Measurements from ENCODE around the gene SSBP3.

Gene SSBP3

DNA sequence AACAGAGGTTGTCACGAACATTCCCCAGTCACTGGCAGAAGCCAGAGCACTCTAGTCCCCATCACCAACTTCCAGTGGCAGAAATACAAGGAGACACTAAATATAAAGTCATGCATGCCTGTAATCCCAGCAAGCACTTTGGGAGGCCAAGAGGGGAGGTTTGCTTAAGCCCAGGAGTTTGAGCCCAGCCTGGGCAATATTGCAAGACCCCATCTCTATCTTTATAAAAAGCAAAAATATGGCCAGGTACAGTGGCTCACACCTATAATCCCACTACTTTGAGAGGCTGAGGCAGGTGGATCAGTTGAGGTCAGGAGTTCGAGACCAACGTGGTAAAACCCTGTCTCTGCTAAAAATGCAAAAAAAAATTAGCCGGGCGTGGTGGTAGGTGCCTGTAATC, 212.7 kb downstream of the SSBP3 start:
- Histone ChIP-seq H3K79me2 (no peaks in the 10 kb centered on the region), H3K36me3 (ENCODE audit: control insufficient read depth, insufficient read depth, low read length) (no peaks in the 10 kb centered on the region), H3K4me2 (ENCODE audit: low read length) (no peak overlapping the region), H3K9me3 (ENCODE audit: control insufficient read depth, low read length) (no peaks in the 10 kb centered on the region), H2AFZ (no peak overlapping the region), H3K27ac (no peak overlapping the region), H3K4me3 (ENCODE audit: low read depth, low read length) (no peak overlapping the region), H3K27me3 (ENCODE audit: control insufficient read depth, insufficient read depth, low read length) (no peaks in the 10 kb centered on the region), H3K9ac (no peak overlapping the region), H3K4me1 (no peaks in the 10 kb centered on the region)
- TF ChIP-seq, protein P1, sequence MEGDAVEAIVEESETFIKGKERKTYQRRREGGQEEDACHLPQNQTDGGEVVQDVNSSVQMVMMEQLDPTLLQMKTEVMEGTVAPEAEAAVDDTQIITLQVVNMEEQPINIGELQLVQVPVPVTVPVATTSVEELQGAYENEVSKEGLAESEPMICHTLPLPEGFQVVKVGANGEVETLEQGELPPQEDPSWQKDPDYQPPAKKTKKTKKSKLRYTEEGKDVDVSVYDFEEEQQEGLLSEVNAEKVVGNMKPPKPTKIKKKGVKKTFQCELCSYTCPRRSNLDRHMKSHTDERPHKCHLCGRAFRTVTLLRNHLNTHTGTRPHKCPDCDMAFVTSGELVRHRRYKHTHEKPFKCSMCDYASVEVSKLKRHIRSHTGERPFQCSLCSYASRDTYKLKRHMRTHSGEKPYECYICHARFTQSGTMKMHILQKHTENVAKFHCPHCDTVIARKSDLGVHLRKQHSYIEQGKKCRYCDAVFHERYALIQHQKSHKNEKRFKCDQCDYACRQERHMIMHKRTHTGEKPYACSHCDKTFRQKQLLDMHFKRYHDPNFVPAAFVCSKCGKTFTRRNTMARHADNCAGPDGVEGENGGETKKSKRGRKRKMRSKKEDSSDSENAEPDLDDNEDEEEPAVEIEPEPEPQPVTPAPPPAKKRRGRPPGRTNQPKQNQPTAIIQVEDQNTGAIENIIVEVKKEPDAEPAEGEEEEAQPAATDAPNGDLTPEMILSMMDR (IDR thresholded peaks at IDR 0.05) = no peak

DNA sequence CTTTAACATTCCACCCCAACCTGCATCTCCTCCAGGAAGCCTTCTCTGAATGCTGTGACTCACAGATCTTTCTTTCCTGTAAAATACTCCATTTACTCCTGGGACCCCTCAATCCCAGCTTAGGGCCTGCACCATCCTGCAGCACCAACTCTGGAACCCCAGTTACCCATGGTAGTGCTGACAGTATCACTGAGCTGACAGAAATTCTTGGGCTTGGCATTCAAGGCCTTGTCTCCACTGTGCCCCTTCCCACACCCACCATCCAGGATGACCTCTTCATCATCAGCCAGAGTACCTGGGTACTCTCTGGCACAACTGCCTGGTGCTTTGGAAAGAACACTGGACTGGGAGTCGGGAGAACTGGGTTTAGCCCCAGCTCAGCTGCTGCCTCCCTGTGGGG, 214.7 kb downstream of the SSBP3 start:
- Histone ChIP-seq H3K27me3 (ENCODE audit: control insufficient read depth, insufficient read depth, low read length) (no peaks in the 10 kb centered on the region), H3K79me2 (no peaks in the 10 kb centered on the region), H3K9ac (no peak overlapping the region), H3K4me2 (ENCODE audit: low read length) (no peak overlapping the region), H2AFZ (no peak overlapping the region), H3K36me3 (ENCODE audit: control insufficient read depth, insufficient read depth, low read length) (no peaks in the 10 kb centered on the region), H3K27ac (no peak overlapping the region), H3K4me3 (ENCODE audit: low read depth, low read length) (no peak overlapping the region), H3K9me3 (ENCODE audit: control insufficient read depth, low read length) (no peaks in the 10 kb centered on the region), H3K4me1 (no peaks in the 10 kb centered on the region)
- TF ChIP-seq, protein P1 (IDR thresholded peaks at IDR 0.05) = no peak

DNA sequence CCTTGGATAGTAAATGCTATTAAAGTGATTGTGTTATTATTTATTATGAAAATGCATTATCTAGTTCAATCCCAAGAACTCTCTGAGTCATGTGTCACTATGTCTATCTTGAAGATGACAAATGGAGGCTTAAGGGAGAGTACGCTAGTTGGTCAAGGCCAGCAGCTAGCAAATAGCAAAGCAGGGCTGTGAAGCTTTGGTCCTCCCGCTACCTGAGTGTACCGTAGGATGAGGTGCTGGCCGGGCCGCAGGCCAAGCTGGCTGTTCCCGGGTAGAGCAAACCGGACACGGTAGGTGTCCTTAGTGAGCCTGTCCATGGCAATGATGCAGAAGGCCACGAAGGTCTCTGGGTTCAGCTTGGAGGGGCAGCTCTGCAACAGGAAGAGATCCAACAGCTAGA, 215.7 kb downstream of the SSBP3 start:
- Histone ChIP-seq H2AFZ (no peak overlapping the region), H3K36me3 (ENCODE audit: control insufficient read depth, insufficient read depth, low read length) (no peaks in the 10 kb centered on the region), H3K27me3 (ENCODE audit: control insufficient read depth, insufficient read depth, low read length) (no peaks in the 10 kb centered on the region), H3K4me2 (ENCODE audit: low read length) (no peak overlapping the region), H3K4me1 (no peaks in the 10 kb centered on the region), H3K79me2 (no peaks in the 10 kb centered on the region), H3K4me3 (ENCODE audit: low read depth, low read length) (no peak overlapping the region), H3K9me3 (ENCODE audit: control insufficient read depth, low read length) (no peaks in the 10 kb centered on the region), H3K27ac (no peak overlapping the region), H3K9ac (no peak overlapping the region)
- TF ChIP-seq, protein P1 (IDR thresholded peaks at IDR 0.05) = no peak

DNA sequence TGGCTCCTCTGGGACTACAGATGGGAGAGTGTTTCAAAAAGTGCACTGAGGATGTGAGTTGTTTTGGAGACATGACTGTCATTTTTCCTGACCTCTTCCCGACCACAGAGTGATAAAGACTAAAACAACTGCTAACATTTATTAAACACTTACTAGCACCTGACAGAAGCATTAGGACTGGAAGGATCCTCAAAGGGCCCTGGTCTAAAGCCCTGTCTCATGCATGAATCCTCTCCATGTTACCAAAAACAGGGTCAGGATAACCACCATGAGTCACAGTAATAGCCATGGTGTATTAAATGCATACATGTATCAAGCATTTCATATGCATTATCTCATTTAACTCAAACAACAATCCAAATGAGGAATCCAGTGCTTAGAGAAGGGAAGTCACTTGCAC, 217.9 kb downstream of the SSBP3 start:
- H3K4me2 ChIP-seq (ENCODE audit: low read length) = no peak overlapping the region
- no peaks in the 10 kb centered on the region for H3K9me3 ChIP-seq (ENCODE audit: control insufficient read depth, low read length)
- no peaks in the 10 kb centered on the region for H3K36me3 ChIP-seq (ENCODE audit: control insufficient read depth, insufficient read depth, low read length)
- no peaks in the 10 kb centered on the region for H3K4me1 ChIP-seq
- no peak overlapping the region for H3K9ac ChIP-seq
- H3K27ac ChIP-seq = no peak overlapping the region
- H3K79me2 ChIP-seq = no peaks in the 10 kb centered on the region
- H2AFZ ChIP-seq = no peak overlapping the region
- no peak overlapping the region for H3K4me3 ChIP-seq (ENCODE audit: low read depth, low read length)
- no peaks in the 10 kb centered on the region for H3K27me3 ChIP-seq (ENCODE audit: control insufficient read depth, insufficient read depth, low read length)
- TF ChIP-seq, protein P1 (IDR thresholded peaks at IDR 0.05) = no peak

DNA sequence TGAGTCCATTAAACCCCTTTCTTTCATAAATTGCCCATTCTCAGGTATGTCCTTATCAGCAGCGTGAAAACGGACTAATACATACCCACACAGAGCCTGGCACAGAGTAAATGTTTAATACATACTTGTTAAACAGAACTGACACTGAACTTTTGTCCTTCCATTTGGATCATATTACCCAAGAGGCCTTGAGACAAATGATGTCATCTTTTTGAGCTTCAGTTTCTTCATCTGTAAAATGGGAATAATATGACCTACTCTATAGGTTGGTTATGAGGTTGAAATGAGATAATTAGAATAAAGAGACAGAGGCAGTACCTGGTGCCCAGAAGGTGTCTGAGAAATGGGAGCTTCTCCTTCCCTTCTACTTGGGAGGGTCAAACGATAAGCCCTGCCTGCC, 220.1 kb downstream of the SSBP3 start:
- TF ChIP-seq, protein P1 (IDR thresholded peaks at IDR 0.05) = no peak
- H3K27me3 ChIP-seq (ENCODE audit: control insufficient read depth, insufficient read depth, low read length) = no peaks in the 10 kb centered on the region
- no peak overlapping the region for H3K9ac ChIP-seq
- H3K4me1 ChIP-seq = no peaks in the 10 kb centered on the region
- H3K27ac ChIP-seq = no peak overlapping the region
- no peaks in the 10 kb centered on the region for H3K79me2 ChIP-seq
- no peaks in the 10 kb centered on the region for H3K36me3 ChIP-seq (ENCODE audit: control insufficient read depth, insufficient read depth, low read length)
- H3K4me3 ChIP-seq (ENCODE audit: low read depth, low read length) = no peak overlapping the region
- no peak overlapping the region for H2AFZ ChIP-seq
- H3K9me3 ChIP-seq (ENCODE audit: control insufficient read depth, low read length) = no peaks in the 10 kb centered on the region
- H3K4me2 ChIP-seq (ENCODE audit: low read length) = no peak overlapping the region

All from parathyroid adenoma (tissue), 2 donors.